NCI-H146 treated with DMSO at 0.1 percent for 48 hours (cell line): Measurements from ENCODE around the gene FGD5.
"Not testable (repeated sequence)": the region's sequence is repeated elsewhere in the genome, so short reads cannot be mapped to it uniquely, and the experiment has no call there.

Experiments
- DNase-seq: peaks from one replicate; lab custom pipeline; 2025; ENCODE audit not compliant: unreplicated experiment; lab: John Stamatoyannopoulos, UW

Gene FGD5

GRCh38 chr3:14804835-14805780, 13.7 kb upstream of the FGD5 start:
- DNase-seq, result no peak

- no peak for DNase-seq
These were observed 12.7 kb upstream of the FGD5 start for GRCh38 chr3:14805961-14806537.

- DNase-seq, result no peak
These were observed 12.0 kb upstream of the FGD5 start for GRCh38 chr3:14806641-14807263.

- DNase-seq, result no peak
These were observed 10.7 kb upstream of the FGD5 start for GRCh38 chr3:14808025-14808424.

DNA sequence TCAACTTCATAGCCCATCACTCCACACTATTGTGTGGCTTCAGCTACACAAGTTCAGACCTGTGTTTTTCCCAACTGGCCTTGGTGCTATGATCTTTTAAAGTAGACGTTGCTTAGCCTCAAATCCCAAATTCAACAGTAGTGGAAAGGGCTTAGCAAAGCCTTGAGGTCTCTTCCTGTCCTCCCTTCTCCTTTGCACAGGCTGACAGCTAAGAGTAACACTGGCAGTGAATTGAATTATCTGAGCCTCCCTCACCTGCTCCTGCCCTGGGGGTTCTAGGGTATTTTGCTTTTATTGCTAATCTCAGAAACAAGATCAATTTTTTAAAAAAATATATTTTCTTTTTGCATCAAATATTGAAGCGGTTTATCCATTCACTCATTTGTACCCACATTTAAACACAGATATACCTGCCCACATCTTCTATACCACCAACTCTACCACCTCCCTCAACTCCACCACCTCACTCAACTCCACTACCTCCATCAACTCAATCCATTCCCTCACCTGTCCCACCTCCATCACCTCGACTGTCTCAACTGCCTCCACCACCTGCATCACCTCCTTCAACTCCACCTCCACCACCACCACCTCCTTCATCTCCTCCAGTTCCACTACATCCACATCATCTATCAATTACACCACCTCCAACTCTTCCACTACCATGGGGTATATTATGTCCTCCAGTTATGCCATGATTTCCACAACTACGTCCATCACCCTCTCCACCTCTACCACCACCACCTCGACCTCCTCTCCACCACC, 10.1 kb upstream of the FGD5 start:
- DNase-seq, result no peak

- not testable (repeated sequence) for DNase-seq
These were observed 9.2 kb upstream of the FGD5 start for GRCh38 chr3:14809611-14810010.

DNA sequence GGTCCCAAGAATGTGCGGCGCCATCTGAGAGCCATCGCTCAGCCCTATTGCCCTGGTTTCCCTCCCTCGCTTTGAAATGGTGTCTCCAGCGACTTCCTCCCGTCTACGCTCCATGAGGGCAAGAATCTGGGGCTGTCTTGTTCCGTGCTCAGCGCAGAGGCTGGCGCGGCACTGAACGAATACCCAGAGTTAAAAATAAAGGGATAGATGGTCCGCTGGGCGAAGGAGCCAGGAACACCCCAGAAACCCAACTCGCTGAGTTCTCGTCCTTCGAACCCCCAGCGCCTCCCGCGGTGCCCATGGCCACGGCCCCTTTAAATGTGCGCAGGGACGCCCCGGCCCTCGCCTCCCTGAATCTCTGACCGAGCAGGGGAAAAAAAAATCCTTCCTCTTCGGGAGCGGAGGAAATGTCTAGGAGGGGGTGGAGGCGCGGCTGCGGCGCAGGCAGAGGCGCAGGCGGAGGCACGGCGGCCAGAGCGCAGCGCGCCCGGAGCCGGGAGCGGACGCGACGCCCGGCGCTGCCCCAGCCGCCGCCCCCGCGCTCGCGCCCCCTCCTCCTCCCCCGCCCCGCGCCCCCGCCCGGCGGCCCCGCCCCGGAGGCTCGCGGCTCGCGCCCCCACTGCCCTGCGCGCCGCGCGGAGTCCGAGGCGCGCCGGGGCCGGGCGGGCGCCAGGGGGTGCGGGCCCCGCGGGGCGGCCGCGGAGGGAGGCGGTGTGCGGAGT, 8.5 kb upstream of the FGD5 start:
- DNase-seq, result no peak

GRCh38 chr3:14810801-14811661, 7.7 kb upstream of the FGD5 start:
- no peak for DNase-seq

DNA sequence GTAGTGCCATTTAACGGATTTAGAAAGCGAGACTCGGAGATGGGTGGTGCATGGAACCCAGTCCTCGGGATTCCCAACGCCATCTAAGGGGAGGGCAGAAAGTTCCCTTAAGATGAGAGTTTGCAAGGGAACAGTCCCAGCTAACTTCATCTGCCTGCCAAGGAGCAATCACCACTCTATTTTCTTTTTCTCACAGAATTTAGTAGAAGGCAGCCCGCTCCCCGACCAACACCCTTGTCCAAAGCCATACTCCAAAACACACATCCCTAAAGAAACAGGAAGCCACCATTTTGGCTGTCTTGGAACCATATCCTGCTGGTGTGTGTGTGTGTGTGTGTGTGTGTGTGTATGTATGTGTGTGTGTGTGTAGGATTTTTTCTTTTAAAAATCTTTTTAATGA, 7.1 kb upstream of the FGD5 start:
- DNase-seq, result no peak

- no peak for DNase-seq
These were observed 6.5 kb upstream of the FGD5 start for GRCh38 chr3:14812196-14812790.

DNA sequence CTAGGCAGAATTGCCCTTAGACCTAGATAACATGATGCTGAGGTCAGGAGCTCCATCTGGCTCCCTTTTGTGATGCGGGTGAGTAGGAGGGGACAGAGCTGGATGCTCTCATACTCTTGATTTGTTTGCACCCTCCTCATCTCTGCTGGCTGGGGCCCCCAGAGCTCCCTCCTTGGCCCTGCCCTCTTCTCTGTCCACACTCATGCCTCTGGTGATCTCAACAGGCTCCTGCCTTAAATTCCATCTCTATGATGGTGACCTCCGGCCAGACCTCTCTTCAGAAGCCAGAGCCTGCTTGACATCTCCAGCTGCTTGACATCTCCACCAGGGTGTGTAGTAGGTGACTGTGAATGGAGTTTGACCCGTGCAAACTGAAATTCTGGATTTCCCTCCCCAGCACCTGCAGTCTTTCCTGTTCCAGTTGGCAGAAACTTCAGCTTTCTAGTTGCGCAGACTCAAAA, 4.3 kb upstream of the FGD5 start:
- no peak for DNase-seq

GRCh38 chr3:14816359-14816758, 2.4 kb upstream of the FGD5 start:
- DNase-seq, result no peak

DNA sequence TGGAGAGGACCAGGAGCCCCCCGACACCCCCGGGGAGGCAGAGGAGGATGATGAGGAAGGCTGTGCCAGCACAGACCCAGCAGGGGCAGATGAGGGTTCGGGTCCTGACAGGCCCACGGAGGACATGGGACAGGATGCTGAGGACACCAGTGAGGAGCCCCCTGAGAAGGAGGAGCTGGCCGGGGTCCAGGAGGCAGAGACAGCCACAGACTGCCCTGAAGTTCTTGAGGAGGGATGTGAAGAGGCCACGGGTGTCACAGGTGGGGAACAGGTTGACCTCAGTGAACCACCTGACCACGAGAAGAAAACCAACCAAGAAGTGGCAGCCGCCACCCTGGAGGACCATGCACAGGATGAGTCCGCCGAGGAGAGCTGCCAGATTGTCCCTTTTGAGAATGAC, 909 bp downstream of the FGD5 start:
- no peak for DNase-seq

DNA sequence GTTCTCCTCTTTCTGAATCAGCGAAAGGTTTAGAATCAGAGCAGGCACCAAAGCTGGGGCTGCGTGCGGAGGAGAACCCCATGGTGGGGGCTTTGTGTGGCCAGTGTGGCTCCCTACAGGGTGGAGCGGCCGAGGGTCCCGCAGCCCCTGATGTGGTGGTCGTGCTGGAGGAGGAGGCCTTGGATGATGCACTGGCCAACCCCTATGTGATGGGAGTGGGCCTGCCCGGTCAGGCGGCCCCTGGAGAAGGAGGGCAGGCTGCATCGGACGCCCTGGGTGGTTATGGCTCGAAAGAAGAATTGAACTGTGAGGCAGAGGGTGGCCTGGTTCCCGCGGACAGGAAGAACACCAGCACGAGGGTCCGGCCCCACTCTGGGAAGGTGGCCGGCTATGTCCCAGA, 1.4 kb downstream of the FGD5 start:
- no peak for DNase-seq

GRCh38 chr3:14821151-14821550, 2.4 kb downstream of the FGD5 start:
- DNase-seq, result no peak

GRCh38 chr3:14822134-14822533, 3.4 kb downstream of the FGD5 start:
- DNase-seq, result no peak

GRCh38 chr3:14822670-14823390, 4.1 kb downstream of the FGD5 start:
- no peak for DNase-seq

DNA sequence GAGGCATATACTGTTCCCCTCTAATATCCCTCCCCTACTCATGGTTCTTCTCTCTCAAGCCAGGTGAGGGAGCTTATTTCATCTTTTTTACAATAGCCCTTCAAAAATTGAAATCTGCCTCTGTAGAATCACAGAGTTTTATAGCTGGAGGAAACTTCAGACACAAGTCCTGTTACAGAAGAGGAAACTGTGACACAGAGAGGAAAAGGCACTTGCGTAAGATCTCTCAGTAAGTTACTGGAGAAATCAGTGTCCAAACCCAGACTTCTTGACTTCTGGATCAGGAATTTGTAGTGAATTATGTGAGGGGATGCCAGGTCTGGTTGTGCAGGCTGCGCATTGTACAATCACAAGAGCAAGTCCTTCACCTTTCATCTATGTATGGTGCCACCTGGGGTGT, 4.6 kb downstream of the FGD5 start:
- DNase-seq, result no peak
